ENCODE measurements around the gene SBNO2.
"Not testable (repeated sequence)": the region's sequence is repeated elsewhere in the genome, so short reads cannot be mapped to it uniquely, and the experiment has no call there.

Gene SBNO2

GRCh38 chr19:1206150-1206863, 32.2 kb upstream of the SBNO2 start:
- DNase-seq = no peak

GRCh38 chr19:1205114-1206099, 31.3 kb upstream of the SBNO2 start, which contains the start of gene STK11:
Gene STK11 (plus strand): TSS chr19:1205778. CDS start chr19:1206914, 1,136 bp downstream.
- DNase-seq = peak; percentile 87

- DNase-seq = not testable (repeated sequence)
These were observed 26.5 kb upstream of the SBNO2 start for GRCh38 chr19:1200614-1201013.

GRCh38 chr19:1199531-1199930, 25.5 kb upstream of the SBNO2 start:
- no peak for DNase-seq

- DNase-seq = no peak
These were observed 15.4 kb upstream of the SBNO2 start for GRCh38 chr19:1189419-1189818.

GRCh38 chr19:1183543-1184172, 9.6 kb upstream of the SBNO2 start:
- DNase-seq = no peak

GRCh38 chr19:1182727-1183126, 8.7 kb upstream of the SBNO2 start:
- DNase-seq = no peak

- DNase-seq = no peak
These were observed 8.0 kb upstream of the SBNO2 start for GRCh38 chr19:1182068-1182467.

- no peak for DNase-seq
These were observed 7.5 kb upstream of the SBNO2 start for GRCh38 chr19:1181606-1182005.

GRCh38 chr19:1177322-1178114, 3.5 kb upstream of the SBNO2 start:
- DNase-seq = no peak

GRCh38 chr19:1173159-1173844, 766 bp downstream of the SBNO2 start:
- DNase-seq = no peak

GRCh38 chr19:1172353-1173158, 1.5 kb downstream of the SBNO2 start:
- DNase-seq = no peak

GRCh38 chr19:1171755-1172352, 2.2 kb downstream of the SBNO2 start:
- DNase-seq = no peak

GRCh38 chr19:1170938-1171754, 2.9 kb downstream of the SBNO2 start:
- no peak for DNase-seq

GRCh38 chr19:1169921-1170885, 3.9 kb downstream of the SBNO2 start:
- DNase-seq = no peak

- no peak for DNase-seq
These were observed 4.7 kb downstream of the SBNO2 start for GRCh38 chr19:1169411-1169791.

- DNase-seq = no peak
These were observed 5.3 kb downstream of the SBNO2 start for GRCh38 chr19:1168572-1169410.
